ENCODE measurements around the gene MAN2B1.

DNA sequence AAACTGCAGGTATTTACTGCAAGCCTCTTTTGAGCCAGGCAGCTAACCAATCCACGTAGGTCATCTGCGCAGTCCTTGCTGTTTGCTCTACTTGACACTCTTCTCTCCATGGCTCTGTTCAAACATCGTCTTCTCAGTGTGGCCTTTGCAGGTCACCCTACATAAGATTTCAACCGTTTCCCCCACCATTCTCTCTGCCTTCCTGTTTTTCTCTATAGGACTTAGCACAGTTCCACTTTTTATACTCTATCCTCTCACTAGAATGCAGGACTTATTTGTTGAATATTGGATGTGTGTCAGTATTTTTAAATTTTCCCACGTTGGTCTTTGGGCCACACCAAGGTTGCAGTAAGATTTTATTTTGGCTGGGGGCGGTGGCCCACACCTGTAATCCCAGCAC, 31.6 kb upstream of the MAN2B1 start:
- TF ChIP-seq EZH2 (IDR thresholded peaks at IDR 0.05; ENCODE audit: insufficient read depth, poor library complexity, severe bottlenecking) (no peak), EZH2phosphoT487 (IDR thresholded peaks at IDR 0.05; ENCODE audit: insufficient read depth, low read depth) (no peak)

All from GM23248 (cell line).